Loucy (cell line): ENCODE results near the gene OR1F1.

Experiments
- H2AFZ ChIP-seq: fragments of 200-600 bp; sonication (generic); 2 replicates; pipeline ENCODE4 v1.6.0; 2016; ENCODE audit warnings: antibody characterized with exemption, mild to moderate bottlenecking, low read length, moderate library complexity
- H3F3A ChIP-seq: fragments of 200-600 bp; 2 replicates; pipeline ENCODE4 v1.6.0; 2016; ENCODE audit warnings: antibody characterized with exemption, low read depth, mild to moderate bottlenecking
- H3K27me3 ChIP-seq: fragments of 200-600 bp; sonication (generic); 2 replicates; pipeline ENCODE4 v1.6.1; 2014; ENCODE audit warnings: low read length, mild to moderate bottlenecking; ENCODE audit not compliant: insufficient read depth, poor library complexity, severe bottlenecking
- H3K36me3 ChIP-seq: fragments of 200-600 bp; sonication (generic); 2 replicates; pipeline ENCODE4 v1.6.1; 2016; ENCODE audit warnings: low read length; ENCODE audit not compliant: insufficient read depth
- H3K4me1 ChIP-seq: fragments of 200-600 bp; sonication (generic); 2 replicates; pipeline ENCODE4 v1.5.1; 2014; ENCODE audit warnings: low read length, mild to moderate bottlenecking; ENCODE audit not compliant: insufficient read depth, poor library complexity, severe bottlenecking
- H3K4me2 ChIP-seq: fragments of 200-600 bp; sonication (generic); 2 replicates; pipeline ENCODE4 v1.6.0; 2014; ENCODE audit warnings: antibody characterized with exemption, low read length, low read depth, mild to moderate bottlenecking; ENCODE audit not compliant: poor library complexity, severe bottlenecking
- H3K4me3 ChIP-seq: fragments of 200-600 bp; sonication (generic); 2 replicates; pipeline ENCODE4 v1.5.1; 2014; ENCODE audit warnings: low read length, mild to moderate bottlenecking, mixed read lengths; ENCODE audit not compliant: poor library complexity, severe bottlenecking
- H3K79me2 ChIP-seq: fragments of 200-600 bp; sonication (generic); 2 replicates; pipeline ENCODE4 v1.6.1; 2014; ENCODE audit warnings: low read length; ENCODE audit not compliant: insufficient read depth
- H3K9ac ChIP-seq: fragments of 200-600 bp; sonication (generic); 2 replicates; pipeline ENCODE4 v1.6.0; 2014; ENCODE audit warnings: mild to moderate bottlenecking, low read depth, low read length, moderate library complexity; ENCODE audit not compliant: poor library complexity, severe bottlenecking
- H3K9me2 ChIP-seq: fragments of 200-600 bp; sonication (generic); replicated peaks from 2 replicates; pipeline ENCODE4 v1.6.1; 2016; ENCODE audit warnings: low read depth, low read length, mixed read lengths
- H3K9me3 ChIP-seq: fragments of 200-600 bp; sonication (generic); 2 replicates; pipeline ENCODE4 v1.6.1; 2014; ENCODE audit warnings: mild to moderate bottlenecking, antibody characterized with exemption, low read length, low read depth; ENCODE audit not compliant: insufficient read depth
- H4K20me1 ChIP-seq: fragments of 200-600 bp; sonication (generic); 2 replicates; pipeline ENCODE4 v1.6.0; 2014; ENCODE audit warnings: antibody characterized with exemption, low read length, mild to moderate bottlenecking; ENCODE audit not compliant: insufficient read depth, poor library complexity, severe bottlenecking
- CTCF ChIP-seq: fragments of 200-600 bp; sonication (generic); conservative IDR thresholded peaks from 2 replicates; pipeline ENCODE4 v1.5.1; 2014; ENCODE audit warnings: mild to moderate bottlenecking, antibody characterized with exemption, low read length
- EZH2phosphoT487 ChIP-seq: fragments of 200-600 bp; IDR thresholded peaks from 2 replicates; pipeline ENCODE4 v1.6.1; 2018; ENCODE audit warnings: antibody characterized with exemption, mild to moderate bottlenecking, moderate library complexity, borderline replicate concordance

Gene OR1F1

GRCh38 chr16:3216263-3216640, 28.2 kb downstream of the OR1F1 start:
- no peaks in the 10 kb centered on the region for H3K9me2 ChIP-seq
- H3K79me2 ChIP-seq: no peaks in the 10 kb centered on the region
- TF ChIP-seq EZH2phosphoT487 (no peak), CTCF (no peak)
- no peak overlapping the region for H2AFZ ChIP-seq
- H3K9me3 ChIP-seq: no peaks in the 10 kb centered on the region
- no peaks in the 10 kb centered on the region for H3K4me1 ChIP-seq
- H3K27me3 ChIP-seq: no peaks in the 10 kb centered on the region
- H3K36me3 ChIP-seq: no peaks in the 10 kb centered on the region
- no peaks in the 10 kb centered on the region for H3F3A ChIP-seq
- no peak overlapping the region for H3K4me3 ChIP-seq
- H3K9ac ChIP-seq: no peak overlapping the region
- no peak overlapping the region for H3K4me2 ChIP-seq
- no peaks in the 10 kb centered on the region for H4K20me1 ChIP-seq

GRCh38 chr16:3220839-3221238, 32.8 kb downstream of the OR1F1 start:
- H3F3A ChIP-seq: no peaks in the 10 kb centered on the region
- H3K9ac ChIP-seq: no peak overlapping the region
- H3K36me3 ChIP-seq: peaks cover 21% of the 10 kb centered on the region; the same call in 1 of the 2 replicates
- H3K9me3 ChIP-seq: peaks cover 14% of the 10 kb centered on the region; the same call in 1 of the 2 replicates
- TF ChIP-seq EZH2phosphoT487: no peak
- H3K4me3 ChIP-seq: no peak overlapping the region
- H3K27me3 ChIP-seq: no peaks in the 10 kb centered on the region
- H3K79me2 ChIP-seq: no peaks in the 10 kb centered on the region
- H4K20me1 ChIP-seq: no peaks in the 10 kb centered on the region
- no peak overlapping the region for H3K4me2 ChIP-seq
- H2AFZ ChIP-seq: no peak overlapping the region
- no peaks in the 10 kb centered on the region for H3K9me2 ChIP-seq
- H3K4me1 ChIP-seq: no peaks in the 10 kb centered on the region

GRCh38 chr16:3223913-3224515, 36.0 kb downstream of the OR1F1 start:
- no peaks in the 10 kb centered on the region for H3K27me3 ChIP-seq
- no peak overlapping the region for H3K4me2 ChIP-seq
- peaks cover 31% of the 10 kb centered on the region; the same call in 1 of the 2 replicates for H3K36me3 ChIP-seq
- H3K9me3 ChIP-seq: peaks cover 14% of the 10 kb centered on the region; the same call in 1 of the 2 replicates
- no peaks in the 10 kb centered on the region for H3F3A ChIP-seq
- no peak overlapping the region for H2AFZ ChIP-seq
- no peaks in the 10 kb centered on the region for H3K9me2 ChIP-seq
- TF ChIP-seq EZH2phosphoT487 (no peak), CTCF (no peak)
- H3K79me2 ChIP-seq: no peaks in the 10 kb centered on the region
- no peak overlapping the region for H3K9ac ChIP-seq
- H3K4me1 ChIP-seq: no peaks in the 10 kb centered on the region
- no peaks in the 10 kb centered on the region for H4K20me1 ChIP-seq
- no peak overlapping the region for H3K4me3 ChIP-seq

GRCh38 chr16:3234543-3234856, 46.5 kb downstream of the OR1F1 start:
- Histone ChIP-seq H3K4me3 (peak overlapping the region; percentile 93), H3K4me2 (peak overlapping the region; percentile 87)

More at GRCh38 chr16:3234543-3234856, 46.5 kb downstream of the OR1F1 start:
- Histone ChIP-seq H3K9me2 (no peaks in the 10 kb centered on the region), H2AFZ (peak overlapping the region; percentile 79; the same call in 1 of the 2 replicates), H3K9me3 (no peaks in the 10 kb centered on the region), H3F3A (no peaks in the 10 kb centered on the region), H3K9ac (peak overlapping the region; percentile 92), H4K20me1 (peaks cover 12% of the 10 kb centered on the region), H3K27me3 (no peaks in the 10 kb centered on the region), H3K4me1 (peaks cover 16% of the 10 kb centered on the region), H3K79me2 (peaks cover 24% of the 10 kb centered on the region), H3K36me3 (peaks cover 4% of the 10 kb centered on the region; the same call in 1 of the 2 replicates)
- TF ChIP-seq EZH2phosphoT487: no peak
- TF ChIP-seq CTCF: no peak
